A549 (cell line): Measurements from ENCODE around the gene RABEP1. TPM values are rescaled to one million over a fixed set of nuclear protein-coding genes. Genes with fewer than 3 reads are reported as not detected.

Experiments
- ATAC-seq, 2 experiments: fragments of 200-7000 bp in 1 of 2; fragments of >200 bp in 1 of 2; cut with Nextera tagmentation in 1 of 2; cut with Tn5 transposase in 1 of 2; 3 replicates each; pipeline versions ENCODE4 v1.8.0 to v1.9.1; 2018 to 2020; ENCODE audit warnings: mild to moderate bottlenecking in 1 of 2, moderate library complexity in 1 of 2
- CTCF ChIA-PET: fragments of 300-600 bp; sonication (Branson Sonifier 250); formaldehyde crosslinking; extraction: SDS; loops from one replicate; lab custom pipeline; 2021; ENCODE audit warnings: antibody characterized with exemption, inconsistent platforms; lab: Yijun Ruan, JAX
- POLR2A ChIA-PET: fragments of 350-600 bp; formaldehyde crosslinking; extraction: SDS; loops from one replicate; lab custom pipeline; 2021; ENCODE audit warnings: antibody characterized with exemption, inconsistent platforms; lab: Yijun Ruan, JAX
- DNase-seq, 2 experiments: peaks; one replicate each; pipeline versions ENCODE4 v3.0.0 to v3.0.0-alpha.2; 2011 to 2016; ENCODE audit warnings: low read depth in 1 of 2, low spot score in 1 of 2
- FAIRE-seq: peaks from 2 replicates; lab custom pipeline; 2011; peaks lifted over from hg19 to GRCh38; lab: Jason Lieb, UNC
- H3K27ac ChIP-seq, 2 experiments: fragments of >200 bp; sonication (Bioruptor Twin); formaldehyde crosslinking; 3 replicates each; pipeline ENCODE4 v1.5.1; 2016 to 2017
- H3K4me1 ChIP-seq: fragments of >200 bp; sonication (Bioruptor Twin); formaldehyde crosslinking; 3 replicates; pipeline ENCODE4 v1.6.1; 2016
- H3K4me2 ChIP-seq: fragments of >200 bp; sonication (Bioruptor Twin); formaldehyde crosslinking; 3 replicates; pipeline ENCODE4 v1.6.1; 2016
- H3K4me3 ChIP-seq: fragments of >200 bp; sonication (Bioruptor Twin); formaldehyde crosslinking; 3 replicates; pipeline ENCODE4 v1.5.1; 2016
- H3K9me3 ChIP-seq: fragments of >200 bp; sonication (Bioruptor Twin); formaldehyde crosslinking; 3 replicates; pipeline ENCODE4 v1.6.1; 2016
- CBX2 ChIP-seq: fragments of 200-600 bp; sonication (generic); IDR thresholded peaks from 2 replicates; pipeline ENCODE4 v1.6.1; 2016; ENCODE audit warnings: low read depth, mild to moderate bottlenecking, borderline replicate concordance
- CEBPB ChIP-seq, 2 experiments: fragments of >200 bp in 1 of 2; sonication (Bioruptor Twin) in 1 of 2; formaldehyde crosslinking in 1 of 2; IDR thresholded peaks; 2 replicates each; pipeline ENCODE4 v1.6.1; 2012 to 2016
- CHD4 ChIP-seq: fragments of 200-600 bp; sonication (generic); IDR thresholded peaks from 2 replicates; pipeline ENCODE4 v1.6.1; 2016; ENCODE audit warnings: antibody characterized with exemption, mild to moderate bottlenecking, borderline replicate concordance
- FOXS1 ChIP-seq: fragments of 250-450 bp; sonication (Bioruptor Pico); IDR thresholded peaks from 2 replicates; pipeline ENCODE4 v1.5.0; 2020; ENCODE audit warnings: mild to moderate bottlenecking, moderate library complexity
- HOXA7 ChIP-seq: fragments of 250-450 bp; sonication (Bioruptor Pico); IDR thresholded peaks from 2 replicates; pipeline ENCODE4 v1.5.0; 2020; ENCODE audit warnings: mild to moderate bottlenecking, moderate library complexity
- HOXB5 ChIP-seq: fragments of 250-450 bp; sonication (Bioruptor Pico); IDR thresholded peaks from 2 replicates; pipeline ENCODE4 v1.5.0; 2020; ENCODE audit warnings: mild to moderate bottlenecking, moderate library complexity
- MYC ChIP-seq: IDR thresholded peaks from 2 replicates; pipeline ENCODE4 v1.6.1; 2012; ENCODE audit warnings: mild to moderate bottlenecking, inconsistent platforms, low read length, improper control_type of control experiment, borderline replicate concordance
- PHF8 ChIP-seq: fragments of 200-600 bp; sonication (generic); IDR thresholded peaks from 2 replicates; pipeline ENCODE4 v1.6.1; 2016; ENCODE audit warnings: low read depth, mild to moderate bottlenecking, antibody characterized with exemption, moderate library complexity, borderline replicate concordance
- POLR2AphosphoS2 ChIP-seq: conservative IDR thresholded peaks from 2 replicates; pipeline ENCODE4 v1.6.1; 2012; ENCODE audit warnings: low read length, improper control_type of control experiment, inconsistent platforms
- RAD21 ChIP-seq, 2 experiments: fragments of >200 bp in 1 of 2; sonication (Bioruptor Twin) in 1 of 2; formaldehyde crosslinking in 1 of 2; IDR thresholded peaks in 1 of 2; conservative IDR thresholded peaks in 1 of 2; 2 replicates in 1 of 2; 3 replicates in 1 of 2; pipeline ENCODE4 v1.6.1; 2012 to 2018; ENCODE audit warnings: inconsistent platforms in 1 of 2
- RARB ChIP-seq: fragments of 250-450 bp; sonication (Bioruptor Pico); IDR thresholded peaks from 2 replicates; pipeline ENCODE4 v1.8.0; 2021; ENCODE audit warnings: mild to moderate bottlenecking, moderate library complexity
- RCOR1 ChIP-seq: fragments of 150-350 bp; IDR thresholded peaks from 2 replicates; pipeline ENCODE4 v1.6.1; 2014; ENCODE audit warnings: antibody characterized with exemption, low read length, low read depth
- RFX5 ChIP-seq: fragments of 450-650 bp; IDR thresholded peaks from 2 replicates; pipeline ENCODE4 v1.7.1; 2014; ENCODE audit warnings: antibody characterized with exemption, mild to moderate bottlenecking, moderate library complexity
- SREBF2 ChIP-seq: fragments of 450-650 bp; IDR thresholded peaks from 2 replicates; pipeline ENCODE4 v1.6.1; 2014; ENCODE audit warnings: mild to moderate bottlenecking, moderate library complexity
- TP53 ChIP-seq: fragments of 250-450 bp; sonication (Bioruptor Pico); IDR thresholded peaks from 2 replicates; pipeline ENCODE4 v1.5.0; 2021; ENCODE audit warnings: mild to moderate bottlenecking, moderate library complexity
- ZFP36 ChIP-seq: fragments of 450-650 bp; IDR thresholded peaks from 2 replicates; pipeline ENCODE4 v1.6.1; 2014; ENCODE audit warnings: borderline replicate concordance; ENCODE audit not compliant: partially characterized antibody
- WGBS: methylation state at CpG from one replicate; pipeline ENCODE4 v1.1.6; 2017; ENCODE audit errors: missing lambda C conversion rate; 5-methylcytosine and 5-hydroxymethylcytosine counted together
- polyA plus RNA-seq, 4 experiments: library from polyadenylated mRNA; depleted of rRNA in 3 of 4; stranded (reverse); fragments of >200 nt; fragmentation: RNase III in 1 of 4; extraction: RNeasy Plus Mini Kit Qiagen cat#74134 plus additional on column Dnase treatment in 1 of 4; gene quantifications; 2 replicates in 3 of 4; 3 replicates in 1 of 4; pipeline ENCODE4 v1.2.3, GENCODE V29; 2011 to 2017
- TF ChIP-seq, protein P1 (sequence below): IDR thresholded peaks from 2 replicates; pipeline ENCODE4 v1.6.1; 2012
- TF ChIP-seq, protein P2 (sequence below): IDR thresholded peaks from 2 replicates; pipeline ENCODE4 v1.6.1; 2012; ENCODE audit warnings: low read depth, borderline replicate concordance
- TF ChIP-seq, protein P3 (sequence below): fragments of 250-450 bp; sonication (Bioruptor Pico); IDR thresholded peaks from 2 replicates; pipeline ENCODE4 v1.5.0; 2021; ENCODE audit warnings: mild to moderate bottlenecking, moderate library complexity, borderline replicate concordance

RABEP1 gene
- polyA plus RNA-seq, 2 of the 4 experiments (the other 2 are of a cell fraction), result 44.7 to 65.5 TPM

DNA sequence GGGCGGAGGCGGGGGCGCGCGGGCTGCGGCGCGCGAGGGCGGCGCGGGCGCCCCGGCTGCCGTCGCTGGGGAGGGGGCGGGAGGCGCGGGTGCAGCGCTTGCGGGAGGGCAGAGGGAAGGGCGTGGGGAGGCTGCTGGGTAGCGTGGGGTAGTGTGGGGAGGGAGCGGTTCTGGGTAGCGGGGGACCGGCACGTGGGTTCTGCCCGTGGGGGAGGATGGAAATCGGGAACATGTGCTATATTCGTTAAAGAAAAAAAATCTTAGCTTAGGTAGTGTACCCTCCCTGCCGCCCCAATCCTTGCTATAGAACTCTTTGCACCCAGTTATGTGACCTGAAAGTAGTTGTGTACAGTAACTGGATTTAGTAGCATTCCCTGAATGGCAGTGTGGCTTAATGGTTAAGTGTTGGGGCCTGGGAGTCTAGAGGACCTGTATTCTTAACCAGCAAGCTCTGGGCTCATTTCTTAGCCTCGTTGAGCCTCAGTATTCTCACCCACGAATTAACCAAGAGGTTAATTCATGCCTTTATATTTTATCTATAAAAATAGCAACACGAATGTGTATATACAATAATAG, 646 bp downstream of the RABEP1 start:
- CTCF ChIA-PET, result interaction anchor here (1.1 to 1.8 kb wide), 4 partner anchors 8 to 18 kb away, joined by 3 to 8 read pairs (median 6); no protein-coding TSS in a partner anchor
- WGBS, result 5% methylated on average over 11 of the region's 34 CpGs
- ATAC-seq, result peak; percentile 12 to 59; a peak in 4 of 6 replicates
- peak in 1 of 2 experiments; percentile 47 for DNase-seq
- FAIRE-seq, result no peak
- Histone ChIP-seq H3K4me1 (peaks cover 17% of the 10 kb centered on the region), H3K27ac (peak overlapping the region; percentile 93 to 96), H3K4me3 (peak overlapping the region; percentile 98), H3K9me3 (no peaks in the 10 kb centered on the region)
- POLR2A ChIA-PET, result interaction anchor here (0.6 kb wide), 1 partner anchor 30 kb away, joined by 7 read pairs; no protein-coding TSS in a partner anchor
- TF ChIP-seq, protein P1, sequence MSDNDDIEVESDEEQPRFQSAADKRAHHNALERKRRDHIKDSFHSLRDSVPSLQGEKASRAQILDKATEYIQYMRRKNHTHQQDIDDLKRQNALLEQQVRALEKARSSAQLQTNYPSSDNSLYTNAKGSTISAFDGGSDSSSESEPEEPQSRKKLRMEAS, result peak; percentile 75
- TF ChIP-seq MYC (peak; percentile 41; the same call in 1 of the 2 replicates), ZFP36 (no peak)
- TF ChIP-seq, protein P2, sequence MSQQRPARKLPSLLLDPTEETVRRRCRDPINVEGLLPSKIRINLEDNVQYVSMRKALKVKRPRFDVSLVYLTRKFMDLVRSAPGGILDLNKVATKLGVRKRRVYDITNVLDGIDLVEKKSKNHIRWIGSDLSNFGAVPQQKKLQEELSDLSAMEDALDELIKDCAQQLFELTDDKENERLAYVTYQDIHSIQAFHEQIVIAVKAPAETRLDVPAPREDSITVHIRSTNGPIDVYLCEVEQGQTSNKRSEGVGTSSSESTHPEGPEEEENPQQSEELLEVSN, result peak; percentile 36; the same call in 1 of the 2 replicates
- TF ChIP-seq, all 56 proteins: peak for 3
- H3K4me2 ChIP-seq, result peak overlapping the region; percentile 80

DNA sequence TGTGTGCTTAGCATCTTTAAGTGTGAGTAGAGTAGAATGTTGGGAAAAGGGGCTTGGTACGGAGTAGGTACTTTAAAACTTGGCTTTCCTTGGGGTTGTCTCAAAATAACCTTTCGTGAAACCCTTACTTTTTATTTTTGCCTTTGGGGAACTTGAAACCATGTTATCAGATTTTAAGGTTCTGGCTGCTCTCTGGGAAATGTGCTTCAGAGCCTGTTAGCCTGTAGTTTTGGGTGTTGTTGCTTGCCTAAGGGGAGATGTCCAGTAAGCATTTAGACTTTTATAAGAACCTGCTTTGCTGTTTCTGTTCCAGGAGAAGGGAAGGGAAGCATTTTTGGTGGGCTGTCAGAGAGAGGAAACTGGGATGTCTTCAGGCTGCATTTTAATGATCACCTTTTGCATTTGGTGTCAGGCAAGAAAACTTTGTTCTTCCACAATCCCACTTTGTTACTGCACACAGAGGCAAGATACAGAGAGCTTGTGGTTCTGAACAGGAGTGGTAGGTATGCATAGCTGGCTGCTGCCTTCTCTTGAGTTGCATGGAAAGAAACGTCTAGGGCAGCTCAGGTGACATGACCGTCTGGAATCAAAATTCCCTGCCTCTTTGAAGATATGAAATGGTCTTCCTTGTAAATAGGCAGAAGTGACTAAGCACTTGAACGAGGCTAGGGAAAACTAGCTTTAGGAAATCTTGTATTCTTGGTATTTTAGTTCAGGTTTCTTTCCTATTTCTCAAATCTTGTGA, 1.7 kb downstream of the RABEP1 start:
- FAIRE-seq (no peak), DNase-seq (no peak)
- H3K4me1 ChIP-seq, result peaks cover 17% of the 10 kb centered on the region
- H3K4me3 ChIP-seq, result peak overlapping the region; percentile 98; the same call in 2 of the 3 replicates
- POLR2A ChIA-PET, result interaction anchor here (0.6 kb wide), 1 partner anchor 31 kb away, joined by 7 read pairs; no protein-coding TSS in a partner anchor
- WGBS, result 49% methylated on average over 5 of the region's 5 CpGs
- peak overlapping the region; percentile 80 for H3K4me2 ChIP-seq
- TF ChIP-seq TP53 (CRISPR knock-in tag) (no peak), FOXS1 (CRISPR knock-in tag) (no peak), RCOR1 (no peak), SREBF2 (no peak), POLR2AphosphoS2 (no peak), RARB (CRISPR knock-in tag) (no peak), RAD21 (conservative IDR thresholded peaks at IDR 0.05 in 1 of 2, IDR thresholded peaks at IDR 0.05 in 1 of 2) (no peak), CEBPB (IDR thresholded peaks at IDR 0.05) (no peak)
- TF ChIP-seq, protein P3, sequence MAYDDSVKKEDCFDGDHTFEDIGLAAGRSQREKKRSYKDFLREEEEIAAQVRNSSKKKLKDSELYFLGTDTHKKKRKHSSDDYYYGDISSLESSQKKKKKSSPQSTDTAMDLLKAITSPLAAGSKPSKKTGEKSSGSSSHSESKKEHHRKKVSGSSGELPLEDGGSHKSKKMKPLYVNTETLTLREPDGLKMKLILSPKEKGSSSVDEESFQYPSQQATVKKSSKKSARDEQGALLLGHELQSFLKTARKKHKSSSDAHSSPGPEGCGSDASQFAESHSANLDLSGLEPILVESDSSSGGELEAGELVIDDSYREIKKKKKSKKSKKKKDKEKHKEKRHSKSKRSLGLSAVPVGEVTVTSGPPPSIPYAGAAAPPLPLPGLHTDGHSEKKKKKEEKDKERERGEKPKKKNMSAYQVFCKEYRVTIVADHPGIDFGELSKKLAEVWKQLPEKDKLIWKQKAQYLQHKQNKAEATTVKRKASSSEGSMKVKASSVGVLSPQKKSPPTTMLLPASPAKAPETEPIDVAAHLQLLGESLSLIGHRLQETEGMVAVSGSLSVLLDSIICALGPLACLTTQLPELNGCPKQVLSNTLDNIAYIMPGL (CRISPR knock-in tag), result no peak
- TF ChIP-seq, all 56 proteins: peak for 0
- no peak for ATAC-seq
- Histone ChIP-seq H3K9me3 (no peaks in the 10 kb centered on the region), H3K27ac (peak overlapping the region in 1 of 2 experiments; percentile 96; a peak in 3 of 6 replicates)
- CTCF ChIA-PET, result interaction anchor here (0.6 to 1.3 kb wide), 5 partner anchors 14 to 733 kb away, joined by 3 to 5 read pairs (median 3); no protein-coding TSS in a partner anchor

GRCh38 chr17:5284681-5285080, 2.6 kb downstream of the RABEP1 start:
- H3K9me3 ChIP-seq, result no peaks in the 10 kb centered on the region
- H3K4me2 ChIP-seq, result peak overlapping the region; percentile 80; the same call in 1 of the 3 replicates
- DNase-seq, result no peak
- ChIA-PET POLR2A (no interaction called here), CTCF (interaction anchor here (0.9 to 1.3 kb wide), 3 partner anchors 13 to 35 kb away, joined by 3 to 4 read pairs (median 3); no protein-coding TSS in a partner anchor)
- WGBS, result 89% methylated on average over 7 of the region's 7 CpGs
- H3K4me3 ChIP-seq, result no peak overlapping the region
- H3K27ac ChIP-seq, result peak overlapping the region in 1 of 2 experiments; percentile 96; a peak in 1 of 6 replicates
- no peak for TF ChIP-seq RFX5
- TF ChIP-seq, protein P1, result no peak
- no peak for TF ChIP-seq CBX2
- TF ChIP-seq CHD4, result no peak
- no peak for TF ChIP-seq PHF8
- no peak for TF ChIP-seq HOXB5 (CRISPR knock-in tag)
- no peak for TF ChIP-seq HOXA7 (CRISPR knock-in tag)
- peaks cover 17% of the 10 kb centered on the region for H3K4me1 ChIP-seq
- ATAC-seq, result no peak
- FAIRE-seq, result no peak
